GM12873 (cell line): Measurements from ENCODE around the gene CRAMP1.

Experiments used
- CTCF ChIP-seq: IDR thresholded peaks from 2 replicates; pipeline ENCODE4 v1.5.1; 2012; ENCODE audit warnings: low read depth, mild to moderate bottlenecking, moderate library complexity, low read length, control low read depth; ENCODE audit not compliant: insufficient read depth; ENCODE audit errors: missing control alignments

CRAMP1 gene

DNA sequence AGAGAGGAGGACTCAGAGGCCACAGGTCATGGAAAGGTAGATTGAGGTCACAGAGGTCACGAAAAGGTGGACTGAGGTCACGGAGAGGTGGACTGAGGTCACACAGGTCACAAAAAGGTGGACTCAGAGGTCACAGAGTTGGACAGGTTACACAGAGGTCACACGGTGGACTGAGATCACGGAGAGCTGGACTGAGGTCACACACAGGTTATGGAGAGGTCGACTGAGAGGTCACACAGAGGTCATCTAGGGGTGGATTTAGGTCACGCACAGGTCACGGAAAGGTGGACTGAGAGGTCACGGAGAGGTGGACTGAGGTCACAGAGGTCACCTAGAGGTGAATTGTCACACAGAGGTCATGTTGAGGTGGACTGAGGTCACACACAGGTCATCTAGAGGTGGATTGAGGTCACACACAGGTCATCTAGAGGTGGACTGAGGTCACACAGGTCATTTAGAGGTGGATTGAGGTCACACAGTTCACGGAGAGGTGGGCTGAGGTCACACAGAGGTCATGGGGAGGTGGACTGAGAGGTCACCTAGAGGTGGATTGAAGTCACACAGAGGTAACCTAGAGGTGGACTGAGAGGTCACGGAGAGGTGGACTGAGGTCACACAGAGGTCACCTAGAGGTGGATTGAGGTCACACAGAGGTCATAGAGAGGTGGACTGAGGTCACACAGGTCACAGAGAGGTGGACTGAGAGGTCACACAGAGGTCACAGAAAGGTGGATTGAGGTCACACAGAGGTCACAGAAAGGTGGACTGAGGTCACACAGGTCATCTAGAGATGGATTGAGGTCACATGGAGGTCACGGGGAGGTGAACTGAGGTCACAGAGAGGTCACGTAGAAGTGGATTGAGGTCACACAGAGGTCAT lies 39.2 kb downstream of the CRAMP1 start:
- TF ChIP-seq CTCF, result no peak

GRCh38 chr16:1651974-1652312 lies 39.8 kb downstream of the CRAMP1 start:
- no peak for TF ChIP-seq CTCF

DNA sequence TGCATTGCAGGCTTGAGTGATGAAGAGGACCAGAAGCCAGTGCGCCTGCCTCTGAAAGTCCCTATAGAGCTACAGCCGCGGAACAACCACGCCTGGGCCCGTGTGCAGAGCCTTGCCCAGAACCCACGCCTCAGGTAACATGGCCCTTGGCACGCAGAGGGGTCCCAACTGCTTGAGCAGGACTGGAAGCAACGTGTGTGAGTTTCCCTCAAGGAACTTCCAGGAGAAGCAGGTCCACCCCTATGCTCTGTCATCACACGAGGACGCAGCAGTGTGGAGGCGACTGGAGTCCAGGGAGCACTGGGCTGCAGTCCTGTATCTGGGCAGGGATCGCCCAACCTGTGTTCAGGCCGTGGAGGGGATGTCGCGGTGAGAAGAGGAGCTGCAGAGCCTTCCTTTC lies 40.9 kb downstream of the CRAMP1 start:
- no peak for TF ChIP-seq CTCF

DNA sequence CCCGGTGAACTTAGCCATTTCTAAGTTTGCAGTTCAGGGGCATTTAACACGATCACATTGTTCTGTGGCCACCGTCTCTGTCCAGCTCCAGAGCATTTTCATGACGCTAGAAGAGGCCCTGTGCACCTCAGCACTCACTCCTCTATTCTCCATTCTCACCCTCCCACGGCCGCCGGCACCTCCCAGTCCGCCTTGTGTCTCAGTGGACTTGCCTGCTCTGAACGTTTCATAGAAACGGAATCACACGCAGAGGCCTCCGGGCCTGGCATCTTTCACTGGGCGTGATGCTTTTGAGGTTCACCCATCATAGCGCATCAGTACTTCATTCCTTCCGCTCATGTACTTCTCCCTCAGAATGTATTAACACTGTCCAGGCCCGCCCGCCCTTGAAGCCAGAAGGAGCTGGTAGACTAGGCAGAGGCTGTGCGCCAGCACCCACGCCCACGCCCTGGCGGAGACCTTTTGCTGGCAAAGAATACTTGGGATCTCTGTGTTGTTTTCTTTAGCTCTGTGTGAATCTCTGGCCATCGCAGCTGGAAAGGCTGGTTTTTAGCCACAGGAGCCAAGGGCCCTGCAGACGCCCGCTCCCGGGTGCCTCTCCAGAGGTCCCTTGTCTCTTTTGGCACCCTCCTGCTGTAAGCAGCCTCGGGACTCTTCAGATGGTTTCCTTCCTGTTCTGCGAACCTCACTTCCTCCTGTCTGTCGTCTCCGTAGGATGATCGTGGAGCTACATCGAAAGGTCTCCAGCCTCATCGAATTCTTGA lies 42.5 kb downstream of the CRAMP1 start:
- TF ChIP-seq CTCF, result no peak

- no peak for TF ChIP-seq CTCF
Measured at GRCh38 chr16:1655269-1655807, 43.2 kb downstream of the CRAMP1 start.

DNA sequence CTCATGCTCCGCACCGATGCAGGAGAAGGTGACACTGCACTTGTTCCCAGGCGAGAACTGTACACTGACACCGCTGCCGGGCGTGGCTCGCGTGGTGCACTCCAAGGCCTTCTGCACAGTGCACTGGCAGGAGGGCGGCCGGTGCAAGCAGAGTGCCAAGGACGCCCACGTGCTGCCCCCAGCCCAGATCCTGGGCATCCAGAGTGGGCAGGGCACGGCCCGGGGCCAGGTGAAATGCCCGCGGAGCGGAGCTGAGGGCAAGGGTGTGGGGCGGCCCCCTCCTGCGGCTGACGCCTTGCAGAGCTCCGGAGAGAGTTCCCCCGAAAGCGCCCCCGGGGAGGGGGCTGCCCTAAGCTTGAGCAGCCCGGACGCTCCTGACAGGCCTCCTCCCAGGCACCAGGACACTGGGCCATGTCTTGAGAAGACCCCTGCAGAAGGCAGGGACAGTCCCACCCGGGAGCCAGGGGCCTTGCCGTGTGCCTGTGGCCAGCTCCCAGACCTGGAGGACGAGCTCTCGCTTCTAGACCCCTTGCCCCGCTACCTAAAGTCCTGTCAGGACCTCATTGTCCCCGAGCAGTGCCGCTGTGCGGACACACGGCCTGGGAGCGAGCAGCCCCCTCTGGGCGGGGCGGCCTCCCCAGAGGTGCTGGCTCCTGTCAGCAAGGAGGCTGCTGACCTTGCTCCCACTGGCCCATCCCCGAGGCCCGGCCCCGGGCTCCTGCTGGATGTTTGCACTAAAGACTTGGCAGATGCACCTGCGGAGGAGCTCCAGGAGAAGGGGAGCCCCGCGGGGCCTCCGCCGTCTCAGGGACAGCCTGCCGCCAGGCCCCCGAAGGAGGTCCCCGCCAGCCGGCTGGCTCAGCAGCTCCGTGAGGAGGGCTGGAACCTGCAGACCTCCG lies 44.0 kb downstream of the CRAMP1 start:
- TF ChIP-seq CTCF, result no peak
